GM12878 (cell line): ENCODE results near the gene CREBBP. TPM values are rescaled to one million over a fixed set of nuclear protein-coding genes. Genes with fewer than 3 reads are reported as not detected.

Source experiments
- ATAC-seq: fragments of 200-7000 bp; cut with Tn5 transposase; 3 replicates; pipeline ENCODE4 v1.9.1; 2020; ENCODE audit warnings: mild to moderate bottlenecking, moderate library complexity
- BruUV-seq: library from RNA; stranded (reverse); fragments of 400-500 nt; replicated peaks from 2 replicates; lab custom pipeline; 2021; lab: Mats Ljungman, UMichigan
- CTCF ChIA-PET: fragments of 300-600 bp; sonication (Branson Sonifier 250); formaldehyde crosslinking; extraction: SDS; loops from one replicate; lab custom pipeline; 2021; ENCODE audit warnings: inconsistent platforms; lab: Yijun Ruan, JAX
- POLR2A ChIA-PET: fragments of 350-600 bp; formaldehyde crosslinking; extraction: SDS; loops from one replicate; lab custom pipeline; 2021; ENCODE audit warnings: inconsistent platforms; lab: Charles Lee
- RAD21 ChIA-PET: fragments of 300-600 bp; sonication (Branson Sonifier 250); formaldehyde crosslinking; loops from one replicate; lab custom pipeline; 2023; ENCODE audit warnings: antibody characterized with exemption; ENCODE audit not compliant: unreplicated experiment; lab: Charles Lee
- SMC1A ChIA-PET: fragments of 300-600 bp; sonication (Branson Sonifier 250); formaldehyde crosslinking; loops from one replicate; lab custom pipeline; 2023; ENCODE audit not compliant: unreplicated experiment, uncharacterized antibody; lab: Charles Lee
- DNase-seq: peaks from one replicate; pipeline ENCODE4 v3.0.0-alpha.2; 2011; ENCODE audit warnings: low read depth, low spot score
- FAIRE-seq: peaks from 3 replicates; lab custom pipeline; 2011; peaks lifted over from hg19 to GRCh38; lab: Jason Lieb, UNC
- H2AFZ ChIP-seq: 2 replicates; pipeline ENCODE4 v1.6.0; 2011; ENCODE audit warnings: low read depth, low read length, control low read depth; ENCODE audit not compliant: control insufficient read depth
- H3K27ac ChIP-seq: 2 replicates; pipeline ENCODE4 v1.5.1; 2011; ENCODE audit warnings: control low read depth; ENCODE audit not compliant: control insufficient read depth, insufficient read depth
- H3K27me3 ChIP-seq, 2 experiments: replicated peaks in 1 of 2; 2 replicates each; pipeline versions ENCODE4 v1.6.0 to v1.6.1; 2011; ENCODE audit warnings: low read length in 1 of 2; ENCODE audit not compliant: control insufficient read depth in 2 of 2, insufficient read depth in 2 of 2
- H3K36me3 ChIP-seq, 2 experiments: 2 replicates each; pipeline ENCODE4 v1.5.1; 2011; ENCODE audit warnings: low read length in 1 of 2; ENCODE audit not compliant: control insufficient read depth in 2 of 2, insufficient read depth in 2 of 2
- H3K4me1 ChIP-seq: 2 replicates; pipeline ENCODE4 v1.6.1; 2011; ENCODE audit warnings: mild to moderate bottlenecking, low read length, moderate library complexity, mixed read lengths; ENCODE audit not compliant: control insufficient read depth, insufficient read depth
- H3K4me2 ChIP-seq: 2 replicates; pipeline ENCODE4 v1.6.0; 2011; ENCODE audit warnings: control low read depth; ENCODE audit not compliant: control insufficient read depth, insufficient read depth
- H3K4me3 ChIP-seq: fragments of 200-600 bp; sonication (generic); 2 replicates; pipeline ENCODE4 v1.5.1; 2016
- H3K79me2 ChIP-seq: 2 replicates; pipeline ENCODE4 v1.6.0; 2011; ENCODE audit warnings: low read length; ENCODE audit not compliant: control insufficient read depth, insufficient read depth
- H3K9ac ChIP-seq: 2 replicates; pipeline ENCODE4 v1.8.0; 2011; ENCODE audit warnings: low read length, control low read depth, mixed read lengths; ENCODE audit not compliant: control insufficient read depth, insufficient read depth
- H3K9me3 ChIP-seq: replicated peaks from 3 replicates; pipeline ENCODE4 v1.5.1; 2011; ENCODE audit warnings: mild to moderate bottlenecking, low read length; ENCODE audit not compliant: control insufficient read depth, insufficient read depth
- H4K20me1 ChIP-seq: 2 replicates; pipeline ENCODE4 v1.6.0; 2011; ENCODE audit not compliant: control insufficient read depth, insufficient read depth
- ASH2L ChIP-seq: fragments of 300-600, 200-600 bp; sonication (generic); IDR thresholded peaks from 2 replicates; pipeline ENCODE4 v1.6.1; 2017; ENCODE audit warnings: low read depth, mild to moderate bottlenecking, borderline replicate concordance
- BHLHE40 ChIP-seq, 2 experiments: fragments of 450-650 bp in 1 of 2; IDR thresholded peaks; 2 replicates each; pipeline ENCODE4 v1.6.1; 2011 to 2017; ENCODE audit warnings: low read depth in 2 of 2, borderline replicate concordance in 1 of 2, improper control_type of control experiment in 1 of 2, low read length in 1 of 2, mild to moderate bottlenecking in 1 of 2
- FOS ChIP-seq: IDR thresholded peaks from 3 replicates; pipeline ENCODE4 v1.6.1; 2011; ENCODE audit warnings: borderline replicate concordance; ENCODE audit not compliant: insufficient read length; ENCODE audit errors: extremely low read depth
- JUND ChIP-seq: IDR thresholded peaks from 2 replicates; pipeline ENCODE4 v1.6.1; 2012; ENCODE audit warnings: low read depth, mild to moderate bottlenecking, low read length, improper control_type of control experiment, moderate library complexity
- KAT2A ChIP-seq: conservative IDR thresholded peaks from 2 replicates; pipeline ENCODE4 v1.6.1; 2011; ENCODE audit warnings: low read depth, low read length; ENCODE audit not compliant: control insufficient read depth
- KLF5 ChIP-seq: fragments of 450-650 bp; IDR thresholded peaks from 2 replicates; pipeline ENCODE4 v1.6.1; 2014; ENCODE audit warnings: mild to moderate bottlenecking; ENCODE audit not compliant: partially characterized antibody
- MEF2A ChIP-seq: IDR thresholded peaks from 2 replicates; pipeline ENCODE4 v1.6.1; 2011; ENCODE audit warnings: low read depth, mild to moderate bottlenecking, low read length, moderate library complexity; ENCODE audit not compliant: insufficient read depth
- MTA2 ChIP-seq: fragments of 450-650 bp; IDR thresholded peaks from 2 replicates; pipeline ENCODE4 v1.6.1; 2016; ENCODE audit warnings: low read depth, mild to moderate bottlenecking, moderate library complexity
- MYC ChIP-seq: IDR thresholded peaks from 2 replicates; pipeline ENCODE4 v1.6.1; 2011; ENCODE audit warnings: mild to moderate bottlenecking, low read length, moderate library complexity, inconsistent platforms; ENCODE audit not compliant: insufficient read depth, insufficient replicate concordance, insufficient read length, severe bottlenecking
- NFIC ChIP-seq: IDR thresholded peaks from 2 replicates; pipeline ENCODE4 v1.6.1; 2012; ENCODE audit warnings: low read depth, mild to moderate bottlenecking, inconsistent platforms, low read length, moderate library complexity
- NR2F1 ChIP-seq: fragments of 450-650 bp; conservative IDR thresholded peaks from 2 replicates; pipeline ENCODE4 v1.6.1; 2017; ENCODE audit warnings: mild to moderate bottlenecking
- POLR2A ChIP-seq: IDR thresholded peaks from 2 replicates; pipeline ENCODE4 v1.6.1; 2011; ENCODE audit warnings: low read depth, mild to moderate bottlenecking, low read length
- SMARCA5 ChIP-seq: fragments of 450-650 bp; IDR thresholded peaks from 2 replicates; pipeline ENCODE4 v1.6.1; 2017; ENCODE audit warnings: mild to moderate bottlenecking
- WRNIP1 ChIP-seq: IDR thresholded peaks from 2 replicates; pipeline ENCODE4 v1.6.1; 2011; ENCODE audit warnings: low read depth, low read length, improper control_type of control experiment, borderline replicate concordance
- ZNF217 ChIP-seq: fragments of 450-650 bp; IDR thresholded peaks from 2 replicates; pipeline ENCODE4 v1.6.1; 2017; ENCODE audit warnings: antibody characterized with exemption, mild to moderate bottlenecking
- ZSCAN29 ChIP-seq: fragments of 450-650 bp; IDR thresholded peaks from 2 replicates; pipeline ENCODE4 v1.6.1; 2017; ENCODE audit warnings: mild to moderate bottlenecking, moderate library complexity
- WGBS: methylation state at CpG from one replicate; pipeline ENCODE4 v1.1.6; 2016; ENCODE audit warnings: low lambda C conversion rate; ENCODE audit not compliant: insufficient replicate concordance, insufficient coverage; ENCODE audit errors: missing lambda C conversion rate; 5-methylcytosine and 5-hydroxymethylcytosine counted together
- in situ Hi-C: fragments of 300-500 bp; cut with MboI; formaldehyde crosslinking; loops from 9 replicates; pipeline ENCODE4 v1.14.3; 2018; ENCODE audit warnings: mixed read lengths
- intact Hi-C: fragments of 100-400 bp; cut with micrococcal nuclease; formaldehyde crosslinking; loops from one replicate; pipeline ENCODE4 v1.14.2; 2022; ENCODE audit not compliant: unreplicated experiment
- polyA plus RNA-seq, 11 experiments: library from polyadenylated mRNA; depleted of rRNA in 4 of 11; unstranded in 6 of 11; stranded (reverse) in 5 of 11; fragments of >200 nt; fragmentation: Nextera tagmentation in 4 of 11; fragmentation: Illumina TruSeq in 1 of 11; extraction: Ambion mirVana in 4 of 11; extraction: Trizol in 1 of 11; gene quantifications; 1 replicate in 1 of 11; 2 replicates in 10 of 11; pipeline versions ENCODE4 v1.2.1 to v1.2.3, GENCODE V29; 2011 to 2016; ENCODE audit warnings: inconsistent platforms in 2 of 11, missing spikeins in 2 of 11, low read depth in 1 of 11
- total RNA-seq, 4 experiments: library from RNA; depleted of rRNA in 3 of 4; stranded (reverse); fragments of >200 nt in 3 of 4; fragmentation: Illumina TruSeq in 1 of 4; extraction: Trizol in 1 of 4; gene quantifications; 2 replicates each; pipeline versions ENCODE4 v1.2.1 to v1.2.3, GENCODE V29; 2013 to 2021

CREBBP gene
- total and polyA plus RNA-seq, 10 of the 15 experiments (the other 5 are each of a cell fraction or from before 2014, with no cell fraction given) = 3.4 to 32.7 (median 7.9) TPM

GRCh38 chr16:3774819-3775218 lies 105.7 kb downstream of the CREBBP start:
- in situ Hi-C loops (no loop called here), intact Hi-C loops (no loop called here)
- ATAC-seq = no peak
- POLR2A ChIA-PET = no interaction called here
- SMC1A ChIA-PET = no interaction called here
- RAD21 ChIA-PET = interaction anchor here (1.5 kb wide), 1 partner anchor 104 kb away, joined by 4 read pairs; no protein-coding TSS in a partner anchor
- H3K27me3 ChIP-seq = no peaks in the 10 kb centered on the region
- H3K79me2 ChIP-seq = no peaks in the 10 kb centered on the region
- H3K4me1 ChIP-seq = no peaks in the 10 kb centered on the region
- DNase-seq = no peak
- no TSS peak for BruUV-seq
- no peak overlapping the region for H3K4me2 ChIP-seq
- H3K27ac ChIP-seq = no peak overlapping the region
- no peak for FAIRE-seq
- no peaks in the 10 kb centered on the region for H3K9me3 ChIP-seq
- no peak overlapping the region for H2AFZ ChIP-seq
- H3K36me3 ChIP-seq = peaks cover 25 to 42% of the 10 kb centered on the region in 2 experiments
- no peak overlapping the region for H3K9ac ChIP-seq
- 93% methylated on average over 6 of the region's 6 CpGs for WGBS
- no peaks in the 10 kb centered on the region for H4K20me1 ChIP-seq
- TF ChIP-seq ZNF217 = no peak
- no peak for TF ChIP-seq ZSCAN29
- TF ChIP-seq NR2F1 = no peak
- TF ChIP-seq POLR2A = no peak
- TF ChIP-seq KAT2A = no peak
- no peak for TF ChIP-seq BHLHE40 (IDR thresholded peaks at IDR 0.05; ENCODE audit: borderline replicate concordance in 1 of 2, low read depth in 2 of 2, low read length in 1 of 2)
- no peak for TF ChIP-seq MEF2A
- no peak for TF ChIP-seq SMARCA5
- no peak for TF ChIP-seq FOS
- no peak for TF ChIP-seq MYC
- no peak for TF ChIP-seq KLF5
- no peak for TF ChIP-seq ASH2L
- TF ChIP-seq JUND = no peak
- TF ChIP-seq WRNIP1 = no peak
- no peak for TF ChIP-seq MTA2
- no peak for TF ChIP-seq NFIC
- H3K4me3 ChIP-seq = no peak overlapping the region
- CTCF ChIA-PET = no interaction called here
